Caco-2 (cell line): Measurements from ENCODE around the gene CFAP61. TPM values are rescaled to one million over a fixed set of nuclear protein-coding genes. Genes with fewer than 3 reads are reported as not detected.

Source experiments
- BruUV-seq: library from RNA; stranded (reverse); fragments of 400-500 nt; replicated peaks from 2 replicates; lab custom pipeline; 2021; lab: Mats Ljungman, UMichigan
- CTCF ChIA-PET: fragments of 300-600 bp; sonication (Branson Sonifier 250); formaldehyde crosslinking; loops from one replicate; lab custom pipeline; 2022; ENCODE audit warnings: antibody characterized with exemption; lab: Charles Lee
- POLR2A ChIA-PET: fragments of 300-600 bp; sonication (Branson Sonifier 250); formaldehyde crosslinking; loops from one replicate; lab custom pipeline; 2022; ENCODE audit warnings: antibody characterized with exemption; lab: Charles Lee
- DNase-seq, 2 experiments: peaks; one replicate each; pipeline versions ENCODE4 v3.0.0 to v3.0.0-alpha.2; 2020 to 2022
- H3K27me3 ChIP-seq: replicated peaks from 2 replicates; pipeline ENCODE4 v1.6.0; 2011; ENCODE audit warnings: low read length; ENCODE audit not compliant: control insufficient read depth, insufficient read depth
- H3K36me3 ChIP-seq: 2 replicates; pipeline ENCODE4 v1.5.1; 2011; ENCODE audit warnings: low read length; ENCODE audit not compliant: control insufficient read depth, insufficient read depth
- H3K4me1 ChIP-seq: fragments of 250-450 bp; sonication (Bioruptor Pico); 2 replicates; pipeline ENCODE4 v1.5.1; 2020; ENCODE audit warnings: mild to moderate bottlenecking
- H3K4me3 ChIP-seq: 2 replicates; pipeline ENCODE4 v1.5.1; 2011; ENCODE audit warnings: low read depth, mild to moderate bottlenecking, control low read depth, low read length
- H3K9me3 ChIP-seq: fragments of 250-450 bp; sonication (Bioruptor Pico); 2 replicates; pipeline ENCODE4 v1.5.1; 2020; ENCODE audit warnings: mild to moderate bottlenecking, moderate library complexity
- H3K27ac Mint-ChIP-seq: one replicate; pipeline ENCODE4 v1.8.0; 2022; ENCODE audit warnings: mixed read lengths; ENCODE audit not compliant: unreplicated experiment
- H3K27me3 Mint-ChIP-seq: one replicate; pipeline ENCODE4 v1.8.0; 2022; ENCODE audit warnings: mixed read lengths; ENCODE audit not compliant: insufficient read depth, unreplicated experiment
- H3K36me3 Mint-ChIP-seq: one replicate; pipeline ENCODE4 v1.8.0; 2022; ENCODE audit warnings: mild to moderate bottlenecking, mixed read lengths; ENCODE audit not compliant: insufficient read depth, unreplicated experiment
- H3K4me1 Mint-ChIP-seq: one replicate; pipeline ENCODE4 v1.8.0; 2022; ENCODE audit warnings: low read depth, mixed read lengths; ENCODE audit not compliant: unreplicated experiment
- H3K4me3 Mint-ChIP-seq: one replicate; pipeline ENCODE4 v1.8.0; 2022; ENCODE audit warnings: mild to moderate bottlenecking, moderate library complexity, mixed read lengths; ENCODE audit not compliant: unreplicated experiment
- H3K9me3 Mint-ChIP-seq: one replicate; pipeline ENCODE4 v1.8.0; 2022; ENCODE audit warnings: mixed read lengths; ENCODE audit not compliant: unreplicated experiment
- CTCF ChIP-seq, 2 experiments: fragments of 200-600 bp in 1 of 2; IDR thresholded peaks; 1 replicate in 1 of 2; 2 replicates in 1 of 2; pipeline versions ENCODE4 v1.5.1 to v1.8.0; 2011 to 2022; ENCODE audit warnings: antibody characterized with exemption in 1 of 2, control low read depth in 1 of 2, inconsistent platforms in 1 of 2, low read depth in 1 of 2, low read length in 1 of 2, mild to moderate bottlenecking in 1 of 2, moderate library complexity in 1 of 2; ENCODE audit not compliant: insufficient read depth in 1 of 2, severe bottlenecking in 1 of 2, unreplicated experiment in 1 of 2
- intact Hi-C: fragments of 100-400 bp; cut with micrococcal nuclease; formaldehyde crosslinking; loops from one replicate; pipeline ENCODE4 v1.10.0; 2022; ENCODE audit not compliant: unreplicated experiment
- total RNA-seq: library from RNA; stranded (reverse); gene quantifications from 2 replicates; pipeline ENCODE4 v1.2.3, GENCODE V29; 2022

The CFAP61 gene
- total RNA-seq, 1 experiment from 2014 or later, result not detected

- H3K27ac Mint-ChIP-seq, result no peak overlapping the region
- H3K9me3 Mint-ChIP-seq, result no peaks in the 10 kb centered on the region
- Histone ChIP-seq H3K27me3 (0 out of 2 replicates have a peak, but pooled peaks cover 1% of the 10 kb centered on the region), H3K4me1 (peaks cover 15% of the 10 kb centered on the region), H3K9me3 (no peaks in the 10 kb centered on the region), H3K4me3 (no peak overlapping the region), H3K36me3 (no peaks in the 10 kb centered on the region)
- H3K36me3 Mint-ChIP-seq, result no peaks in the 10 kb centered on the region
- intact Hi-C loops, result no loop called here
- TF ChIP-seq CTCF (IDR thresholded peaks at IDR 0.05; ENCODE audit: insufficient read depth in 1 of 2, low read depth in 1 of 2, low read length in 1 of 2, severe bottlenecking in 1 of 2, unreplicated experiment in 1 of 2), result no peak
- CTCF ChIA-PET, result no interaction called here
- no peak overlapping the region for H3K4me3 Mint-ChIP-seq
- peaks cover 15% of the 10 kb centered on the region for H3K4me1 Mint-ChIP-seq
- no peaks in the 10 kb centered on the region for H3K27me3 Mint-ChIP-seq
- BruUV-seq, result no TSS peak
- DNase-seq, result no peak
- POLR2A ChIA-PET, result no interaction called here
Measured at GRCh38 chr20:20201124-20201523, 148.8 kb downstream of the CFAP61 start.

- CTCF ChIA-PET, result no interaction called here
- Mint-ChIP-seq H3K9me3 (no peaks in the 10 kb centered on the region), H3K36me3 (no peaks in the 10 kb centered on the region), H3K27me3 (no peaks in the 10 kb centered on the region), H3K27ac (no peak overlapping the region), H3K4me3 (no peak overlapping the region), H3K4me1 (peaks cover 10% of the 10 kb centered on the region)
- POLR2A ChIA-PET, result no interaction called here
- 0 out of 2 replicates have a peak, but pooled peaks cover 1% of the 10 kb centered on the region for H3K27me3 ChIP-seq
- H3K9me3 ChIP-seq, result no peaks in the 10 kb centered on the region
- H3K36me3 ChIP-seq, result no peaks in the 10 kb centered on the region
- H3K4me3 ChIP-seq, result no peak overlapping the region
- intact Hi-C loops, result no loop called here
- DNase-seq, result no peak
- no TSS peak for BruUV-seq
- TF ChIP-seq CTCF (IDR thresholded peaks at IDR 0.05; ENCODE audit: insufficient read depth in 1 of 2, low read depth in 1 of 2, low read length in 1 of 2, severe bottlenecking in 1 of 2, unreplicated experiment in 1 of 2), result no peak
- peaks cover 10% of the 10 kb centered on the region for H3K4me1 ChIP-seq
Measured at GRCh38 chr20:20201639-20202038, 149.3 kb downstream of the CFAP61 start.

GRCh38 chr20:20202768-20203167 lies 150.4 kb downstream of the CFAP61 start:
- TF ChIP-seq CTCF (IDR thresholded peaks at IDR 0.05; ENCODE audit: insufficient read depth in 1 of 2, low read depth in 1 of 2, low read length in 1 of 2, severe bottlenecking in 1 of 2, unreplicated experiment in 1 of 2), result no peak
- Histone ChIP-seq H3K4me1 (no peaks in the 10 kb centered on the region), H3K27me3 (0 out of 2 replicates have a peak, but pooled peaks cover 1% of the 10 kb centered on the region), H3K36me3 (no peaks in the 10 kb centered on the region), H3K9me3 (no peaks in the 10 kb centered on the region), H3K4me3 (no peak overlapping the region)
- Mint-ChIP-seq H3K27me3 (no peaks in the 10 kb centered on the region), H3K4me1 (peaks cover 7% of the 10 kb centered on the region), H3K4me3 (no peak overlapping the region), H3K36me3 (no peaks in the 10 kb centered on the region), H3K27ac (no peak overlapping the region), H3K9me3 (no peaks in the 10 kb centered on the region)
- no TSS peak for BruUV-seq
- ChIA-PET POLR2A (no interaction called here), CTCF (no interaction called here)
- intact Hi-C loops, result no loop called here
- DNase-seq, result no peak
